IPS-18a (cell line): ENCODE measurements around the gene BYSL.
A peak's percentile ranks its signal among the peaks of the same experiment; 100 is the strongest.

ENCODE experiments used
- H3K27ac ChIP-seq: one replicate; pipeline ENCODE4 v1.5.1; 2013; ENCODE audit warnings: low read length
- H3K27me3 ChIP-seq: one replicate; pipeline ENCODE4 v1.6.1; 2013; ENCODE audit warnings: mild to moderate bottlenecking, low read length; ENCODE audit not compliant: control insufficient read depth, insufficient read depth
- H3K36me3 ChIP-seq: one replicate; pipeline ENCODE4 v1.6.1; 2013; ENCODE audit warnings: low read depth, low read length; ENCODE audit not compliant: control insufficient read depth
- H3K4me1 ChIP-seq: one replicate; pipeline ENCODE4 v1.6.1; 2013; ENCODE audit warnings: low read depth, low read length; ENCODE audit not compliant: control insufficient read depth
- H3K4me3 ChIP-seq: one replicate; pipeline ENCODE4 v1.5.1; 2013; ENCODE audit warnings: low read length
- H3K9ac ChIP-seq: one replicate; pipeline ENCODE4 v1.6.1; 2013; ENCODE audit warnings: mild to moderate bottlenecking, low read length, moderate library complexity
- H3K9me3 ChIP-seq: one replicate; pipeline ENCODE4 v1.6.1; 2013; ENCODE audit warnings: low read depth, low read length; ENCODE audit not compliant: control insufficient read depth

BYSL gene

GRCh38 chr6:41920921-41921711, at the start of gene BYSL, which contains the start of gene MED20:
BYSL (plus strand) TSS chr6:41921499; CDS start chr6:41921563, 64 bp downstream.
MED20 (minus strand) TSS chr6:41921139; CDS start chr6:41921018, 121 bp downstream.
- H3K4me1 ChIP-seq: peaks cover 6% of the 10 kb centered on the region
- peaks cover 14% of the 10 kb centered on the region for H3K36me3 ChIP-seq
- peak within 1 kb of the TSS; percentile 100 for H3K4me3 ChIP-seq
- H3K9ac ChIP-seq: peak within 1 kb of the TSS; percentile 99
- peak within 1 kb of the TSS; percentile 82 for H3K27ac ChIP-seq
- no peaks in the 10 kb centered on the region for H3K9me3 ChIP-seq
- H3K27me3 ChIP-seq: no peaks in the 10 kb centered on the region

- peaks cover 6% of the 10 kb centered on the region for H3K36me3 ChIP-seq
- no peaks in the 10 kb centered on the region for H3K9me3 ChIP-seq
- H3K4me3 ChIP-seq: no peak overlapping the region
- no peak overlapping the region for H3K9ac ChIP-seq
- H3K27ac ChIP-seq: no peak overlapping the region
- H3K4me1 ChIP-seq: no peaks in the 10 kb centered on the region
- H3K27me3 ChIP-seq: no peaks in the 10 kb centered on the region
Measured at GRCh38 chr6:41871691-41872090, 49.6 kb upstream of the BYSL start.

- no peaks in the 10 kb centered on the region for H3K4me1 ChIP-seq
- H3K36me3 ChIP-seq: peaks cover 6% of the 10 kb centered on the region
- no peak overlapping the region for H3K27ac ChIP-seq
- no peaks in the 10 kb centered on the region for H3K27me3 ChIP-seq
- H3K4me3 ChIP-seq: no peak overlapping the region
- no peaks in the 10 kb centered on the region for H3K9me3 ChIP-seq
- H3K9ac ChIP-seq: no peak overlapping the region
Measured at GRCh38 chr6:41872147-41872546, 49.2 kb upstream of the BYSL start.

GRCh38 chr6:41874741-41875140, 46.6 kb upstream of the BYSL start:
- peaks cover 6% of the 10 kb centered on the region for H3K36me3 ChIP-seq
- no peak overlapping the region for H3K9ac ChIP-seq
- no peak overlapping the region for H3K4me3 ChIP-seq
- no peaks in the 10 kb centered on the region for H3K4me1 ChIP-seq
- no peak overlapping the region for H3K27ac ChIP-seq
- H3K27me3 ChIP-seq: no peaks in the 10 kb centered on the region
- no peaks in the 10 kb centered on the region for H3K9me3 ChIP-seq

- H3K27ac ChIP-seq: no peak overlapping the region
- no peak overlapping the region for H3K4me3 ChIP-seq
Measured at GRCh38 chr6:41877051-41877680, 44.1 kb upstream of the BYSL start.

GRCh38 chr6:41878246-41878645, 43.1 kb upstream of the BYSL start:
- H3K9me3 ChIP-seq: no peaks in the 10 kb centered on the region
- no peaks in the 10 kb centered on the region for H3K36me3 ChIP-seq
- H3K27ac ChIP-seq: no peak overlapping the region
- H3K27me3 ChIP-seq: no peaks in the 10 kb centered on the region
- H3K4me3 ChIP-seq: no peak overlapping the region
- H3K9ac ChIP-seq: no peak overlapping the region
- H3K4me1 ChIP-seq: no peaks in the 10 kb centered on the region

More at GRCh38 chr6:41877051-41877680, 44.1 kb upstream of the BYSL start:
- Histone ChIP-seq H3K9me3 (no peaks in the 10 kb centered on the region), H3K9ac (no peak overlapping the region), H3K4me1 (no peaks in the 10 kb centered on the region), H3K36me3 (no peaks in the 10 kb centered on the region), H3K27me3 (no peaks in the 10 kb centered on the region)

GRCh38 chr6:41878961-41879405, 42.3 kb upstream of the BYSL start:
- H3K9ac ChIP-seq: no peak overlapping the region
- H3K4me3 ChIP-seq: no peak overlapping the region
- no peaks in the 10 kb centered on the region for H3K36me3 ChIP-seq
- H3K27ac ChIP-seq: no peak overlapping the region
- H3K9me3 ChIP-seq: no peaks in the 10 kb centered on the region
- H3K4me1 ChIP-seq: no peaks in the 10 kb centered on the region
- no peaks in the 10 kb centered on the region for H3K27me3 ChIP-seq

GRCh38 chr6:41881506-41881905, 39.8 kb upstream of the BYSL start:
- Histone ChIP-seq H3K4me1 (no peaks in the 10 kb centered on the region), H3K36me3 (no peaks in the 10 kb centered on the region), H3K9ac (no peak overlapping the region), H3K27ac (no peak overlapping the region), H3K27me3 (no peaks in the 10 kb centered on the region), H3K4me3 (no peak overlapping the region), H3K9me3 (no peaks in the 10 kb centered on the region)

- Histone ChIP-seq H3K4me1 (peaks cover 9% of the 10 kb centered on the region), H3K9me3 (no peaks in the 10 kb centered on the region), H3K9ac (no peak overlapping the region), H3K27ac (no peak overlapping the region), H3K36me3 (no peaks in the 10 kb centered on the region), H3K27me3 (no peaks in the 10 kb centered on the region), H3K4me3 (no peak overlapping the region)
Measured at GRCh38 chr6:41884957-41885356, 36.3 kb upstream of the BYSL start.

GRCh38 chr6:41885930-41886329, 35.4 kb upstream of the BYSL start:
- no peak overlapping the region for H3K4me3 ChIP-seq
- no peak overlapping the region for H3K27ac ChIP-seq
- H3K9ac ChIP-seq: no peak overlapping the region
- H3K36me3 ChIP-seq: no peaks in the 10 kb centered on the region
- no peaks in the 10 kb centered on the region for H3K27me3 ChIP-seq
- no peaks in the 10 kb centered on the region for H3K9me3 ChIP-seq
- H3K4me1 ChIP-seq: peaks cover 9% of the 10 kb centered on the region

- H3K27me3 ChIP-seq: no peaks in the 10 kb centered on the region
- no peaks in the 10 kb centered on the region for H3K9me3 ChIP-seq
- no peaks in the 10 kb centered on the region for H3K36me3 ChIP-seq
- H3K4me1 ChIP-seq: peaks cover 9% of the 10 kb centered on the region
- H3K4me3 ChIP-seq: no peak overlapping the region
- no peak overlapping the region for H3K27ac ChIP-seq
- no peak overlapping the region for H3K9ac ChIP-seq
Measured at GRCh38 chr6:41887331-41887751, 34.0 kb upstream of the BYSL start.
